HepG2 (cell line): ENCODE measurements around the gene RPS14. TPM values are rescaled to one million over a fixed set of nuclear protein-coding genes. Genes with fewer than 3 reads are reported as not detected.

Experiments
- ATF7-NPFF ChIP-seq: sonication (generic); formaldehyde crosslinking; IDR thresholded peaks from 2 replicates; pipeline ENCODE4 v1.8.1; 2023; ENCODE audit warnings: mild to moderate bottlenecking, low read depth, missing genetic modification reagents, moderate library complexity
- HNRNPLL ChIP-seq: fragments of 200-400 bp; formaldehyde crosslinking; IDR thresholded peaks from 2 replicates; pipeline ENCODE4 v1.6.1; 2017; ENCODE audit warnings: mild to moderate bottlenecking, low read depth, low read length; ENCODE audit not compliant: poor library complexity, severe bottlenecking
- HOXA7 ChIP-seq: sonication (generic); formaldehyde crosslinking; IDR thresholded peaks from 2 replicates; pipeline ENCODE4 v1.8.1; 2022; ENCODE audit warnings: mild to moderate bottlenecking, missing genetic modification reagents, moderate library complexity
- NAIF1 ChIP-seq: sonication (generic); formaldehyde crosslinking; IDR thresholded peaks from 2 replicates; pipeline ENCODE4 v1.5.0; 2020; ENCODE audit warnings: mild to moderate bottlenecking, missing genetic modification reagents, borderline replicate concordance
- PRMT3 ChIP-seq: sonication (generic); formaldehyde crosslinking; IDR thresholded peaks from 2 replicates; pipeline ENCODE4 v1.8.1; 2022; ENCODE audit warnings: low read depth, mild to moderate bottlenecking, moderate library complexity, missing genetic modification reagents, borderline replicate concordance
- RFXAP ChIP-seq: sonication (generic); formaldehyde crosslinking; IDR thresholded peaks from 2 replicates; pipeline ENCODE4 v1.4.0; 2020; ENCODE audit warnings: missing genetic modification reagents, borderline replicate concordance
- SMARCC2 ChIP-seq: fragments of 450-650 bp; IDR thresholded peaks from 2 replicates; pipeline ENCODE4 v1.6.1; 2017; ENCODE audit warnings: antibody characterized with exemption, mild to moderate bottlenecking
- ZBTB8A ChIP-seq: sonication (generic); formaldehyde crosslinking; IDR thresholded peaks from 2 replicates; pipeline ENCODE4 v1.4.0; 2020; ENCODE audit warnings: mild to moderate bottlenecking, low read depth, missing genetic modification reagents, borderline replicate concordance
- ZFP62 ChIP-seq: sonication (generic); formaldehyde crosslinking; IDR thresholded peaks from 2 replicates; pipeline ENCODE4 v1.4.0; 2020; ENCODE audit warnings: missing genetic modification reagents
- ZNF891 ChIP-seq: sonication (generic); formaldehyde crosslinking; IDR thresholded peaks from 2 replicates; pipeline ENCODE4 v1.5.0; 2020; ENCODE audit warnings: mild to moderate bottlenecking, missing genetic modification reagents
- ZSCAN20 ChIP-seq: sonication (generic); formaldehyde crosslinking; IDR thresholded peaks from 2 replicates; pipeline ENCODE4 v1.4.0; 2020; ENCODE audit warnings: missing genetic modification reagents, mild to moderate bottlenecking, borderline replicate concordance
- polyA plus RNA-seq, 8 experiments: library from polyadenylated mRNA; depleted of rRNA in 3 of 8; stranded (reverse) in 7 of 8; unstranded in 1 of 8; fragments of >200 nt; fragmentation: Illumina TruSeq in 4 of 8; extraction: Trizol in 4 of 8; gene quantifications; 2 replicates each; pipeline versions ENCODE4 v1.2.1 to v1.2.3, GENCODE V29; 2011 to 2016; ENCODE audit warnings: low read depth in 4 of 8, missing spikeins in 1 of 8, mixed read lengths in 1 of 8; ENCODE audit not compliant: insufficient read depth in 1 of 8
- total RNA-seq, 5 experiments: library from RNA; depleted of rRNA; stranded (reverse); fragments of >200 nt; fragmentation: Illumina TruSeq; extraction: Trizol; gene quantifications; 2 replicates each; pipeline ENCODE4 v1.2.3, GENCODE V29; 2016; ENCODE audit warnings: low read depth in 1 of 5
- TF ChIP-seq, protein P1 (sequence below): sonication (generic); formaldehyde crosslinking; IDR thresholded peaks from 2 replicates; pipeline ENCODE4 v1.5.1; 2020; ENCODE audit warnings: mild to moderate bottlenecking, missing genetic modification reagents
- TF ChIP-seq, protein P2 (sequence below): sonication (generic); formaldehyde crosslinking; IDR thresholded peaks from 2 replicates; pipeline ENCODE4 v1.9.0; 2022; ENCODE audit warnings: missing genetic modification reagents, mild to moderate bottlenecking, borderline replicate concordance
- TF ChIP-seq, protein P3 (sequence below): sonication (generic); formaldehyde crosslinking; IDR thresholded peaks from 2 replicates; pipeline ENCODE4 v1.8.1; 2023; ENCODE audit warnings: mild to moderate bottlenecking, moderate library complexity, missing genetic modification reagents
- TF ChIP-seq, protein P4 (sequence below): fragments of 450-650 bp; IDR thresholded peaks from 2 replicates; pipeline ENCODE4 v1.6.1; 2017; ENCODE audit warnings: mild to moderate bottlenecking
- TF ChIP-seq, protein P5 (sequence below): sonication (generic); formaldehyde crosslinking; IDR thresholded peaks from 2 replicates; pipeline ENCODE4 v1.4.0; 2020; ENCODE audit warnings: missing genetic modification reagents; ENCODE audit errors: not compliant biosample characterization
- TF ChIP-seq, protein P6 (sequence below): sonication (generic); formaldehyde crosslinking; IDR thresholded peaks from 2 replicates; pipeline ENCODE4 v1.4.0; 2020; ENCODE audit warnings: mild to moderate bottlenecking, missing genetic modification reagents

Gene RPS14
- total and polyA plus RNA-seq, 2 of the 13 experiments (the other 11 are each of a cell fraction or from before 2014, with no cell fraction given), result 2,116 to 3,295 TPM

DNA sequence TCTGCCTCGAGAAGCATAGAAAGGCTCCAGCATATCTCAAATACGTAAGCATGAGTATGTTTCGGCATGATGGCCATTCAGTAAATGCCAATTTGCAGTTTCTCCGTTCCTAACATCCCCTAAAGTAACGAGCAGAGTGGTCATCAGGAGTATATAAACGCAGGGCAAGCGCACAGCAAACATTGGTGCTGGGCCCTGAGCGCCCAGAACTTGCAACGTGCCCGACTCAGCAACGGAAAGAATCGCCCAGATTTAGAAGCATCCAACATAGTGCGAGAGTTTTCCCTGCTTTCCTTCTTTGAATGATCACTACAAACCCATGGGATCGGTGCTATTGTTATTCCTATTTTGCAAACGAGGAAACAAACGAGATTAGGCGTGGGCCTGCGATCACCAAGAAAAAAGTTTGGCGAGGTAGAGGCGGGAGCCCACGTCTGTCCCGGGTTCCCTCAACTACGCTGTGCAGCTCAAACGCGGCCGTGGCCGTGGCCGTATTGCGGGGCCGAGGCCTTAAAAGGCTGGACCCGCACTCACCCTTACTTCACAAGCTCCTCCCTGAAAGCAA is 505 bp downstream of the RPS14 start (continued):
- TF ChIP-seq RFXAP (CRISPR knock-in tag) (no peak), HNRNPLL (no peak), ZSCAN20 (CRISPR knock-in tag) (0 out of 2 replicates have a peak, but pooled peaks have one; percentile 19), SMARCC2 (no peak), HOXA7 (CRISPR knock-in tag) (no peak; the same call in 1 of the 2 replicates), ATF7-NPFF (CRISPR knock-in tag) (no peak), ZBTB8A (CRISPR knock-in tag) (0 out of 2 replicates have a peak, but pooled peaks have one; percentile 17), ZFP62 (CRISPR knock-in tag) (no peak), PRMT3 (CRISPR knock-in tag) (peak; percentile 45; the same call in 1 of the 2 replicates), ZNF891 (CRISPR knock-in tag) (no peak), NAIF1 (CRISPR knock-in tag) (no peak)
- TF ChIP-seq, protein P1, sequence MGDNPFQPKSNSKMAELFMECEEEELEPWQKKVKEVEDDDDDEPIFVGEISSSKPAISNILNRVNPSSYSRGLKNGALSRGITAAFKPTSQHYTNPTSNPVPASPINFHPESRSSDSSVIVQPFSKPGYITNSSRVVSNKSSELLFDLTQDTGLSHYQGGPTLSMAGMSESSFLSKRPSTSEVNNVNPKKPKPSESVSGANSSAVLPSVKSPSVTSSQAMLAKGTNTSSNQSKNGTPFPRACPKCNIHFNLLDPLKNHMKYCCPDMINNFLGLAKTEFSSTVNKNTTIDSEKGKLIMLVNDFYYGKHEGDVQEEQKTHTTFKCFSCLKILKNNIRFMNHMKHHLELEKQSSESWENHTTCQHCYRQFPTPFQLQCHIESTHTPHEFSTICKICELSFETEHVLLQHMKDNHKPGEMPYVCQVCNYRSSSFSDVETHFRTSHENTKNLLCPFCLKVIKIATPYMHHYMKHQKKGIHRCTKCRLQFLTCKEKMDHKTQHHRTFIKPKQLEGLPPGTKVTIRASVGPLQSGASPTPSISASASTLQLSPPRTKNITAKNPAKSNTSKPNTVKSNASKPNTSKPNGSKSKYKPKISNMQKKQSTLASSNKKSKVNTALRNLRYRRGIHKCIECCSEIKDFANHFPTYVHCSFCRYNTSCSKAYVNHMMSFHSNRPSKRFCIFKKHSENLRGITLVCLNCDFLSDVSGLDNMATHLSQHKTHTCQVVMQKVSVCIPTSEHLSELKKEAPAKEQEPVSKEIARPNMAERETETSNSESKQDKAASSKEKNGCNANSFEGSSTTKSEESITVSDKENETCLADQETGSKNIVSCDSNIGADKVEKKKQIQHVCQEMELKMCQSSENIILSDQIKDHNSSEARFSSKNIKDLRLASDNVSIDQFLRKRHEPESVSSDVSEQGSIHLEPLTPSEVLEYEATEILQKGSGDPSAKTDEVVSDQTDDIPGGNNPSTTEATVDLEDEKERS (CRISPR knock-in tag), result no peak
- TF ChIP-seq, protein P2, sequence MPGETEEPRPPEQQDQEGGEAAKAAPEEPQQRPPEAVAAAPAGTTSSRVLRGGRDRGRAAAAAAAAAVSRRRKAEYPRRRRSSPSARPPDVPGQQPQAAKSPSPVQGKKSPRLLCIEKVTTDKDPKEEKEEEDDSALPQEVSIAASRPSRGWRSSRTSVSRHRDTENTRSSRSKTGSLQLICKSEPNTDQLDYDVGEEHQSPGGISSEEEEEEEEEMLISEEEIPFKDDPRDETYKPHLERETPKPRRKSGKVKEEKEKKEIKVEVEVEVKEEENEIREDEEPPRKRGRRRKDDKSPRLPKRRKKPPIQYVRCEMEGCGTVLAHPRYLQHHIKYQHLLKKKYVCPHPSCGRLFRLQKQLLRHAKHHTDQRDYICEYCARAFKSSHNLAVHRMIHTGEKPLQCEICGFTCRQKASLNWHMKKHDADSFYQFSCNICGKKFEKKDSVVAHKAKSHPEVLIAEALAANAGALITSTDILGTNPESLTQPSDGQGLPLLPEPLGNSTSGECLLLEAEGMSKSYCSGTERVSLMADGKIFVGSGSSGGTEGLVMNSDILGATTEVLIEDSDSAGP (CRISPR knock-in tag), result no peak
- TF ChIP-seq, protein P3, sequence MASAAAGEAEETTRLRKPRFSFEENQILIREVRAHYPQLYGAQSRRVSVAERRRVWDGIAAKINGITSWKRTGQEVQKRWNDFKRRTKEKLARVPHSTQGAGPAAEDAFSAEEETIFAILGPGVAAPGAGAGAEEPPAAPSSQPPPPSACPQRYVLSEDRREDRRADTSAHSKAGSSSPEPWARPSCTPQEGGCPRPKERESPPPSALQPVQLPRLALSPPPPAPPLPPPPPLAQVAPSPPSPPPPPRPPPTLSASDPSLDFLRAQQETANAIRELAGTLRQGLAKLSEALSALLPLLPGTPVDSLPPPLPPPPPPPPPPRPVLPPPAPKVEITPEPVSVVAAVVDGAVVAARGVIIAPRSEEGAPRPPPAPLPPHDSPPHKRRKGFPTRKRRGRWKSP (CRISPR knock-in tag), result peak; percentile 39; the same call in 1 of the 2 replicates
- TF ChIP-seq, protein P4, sequence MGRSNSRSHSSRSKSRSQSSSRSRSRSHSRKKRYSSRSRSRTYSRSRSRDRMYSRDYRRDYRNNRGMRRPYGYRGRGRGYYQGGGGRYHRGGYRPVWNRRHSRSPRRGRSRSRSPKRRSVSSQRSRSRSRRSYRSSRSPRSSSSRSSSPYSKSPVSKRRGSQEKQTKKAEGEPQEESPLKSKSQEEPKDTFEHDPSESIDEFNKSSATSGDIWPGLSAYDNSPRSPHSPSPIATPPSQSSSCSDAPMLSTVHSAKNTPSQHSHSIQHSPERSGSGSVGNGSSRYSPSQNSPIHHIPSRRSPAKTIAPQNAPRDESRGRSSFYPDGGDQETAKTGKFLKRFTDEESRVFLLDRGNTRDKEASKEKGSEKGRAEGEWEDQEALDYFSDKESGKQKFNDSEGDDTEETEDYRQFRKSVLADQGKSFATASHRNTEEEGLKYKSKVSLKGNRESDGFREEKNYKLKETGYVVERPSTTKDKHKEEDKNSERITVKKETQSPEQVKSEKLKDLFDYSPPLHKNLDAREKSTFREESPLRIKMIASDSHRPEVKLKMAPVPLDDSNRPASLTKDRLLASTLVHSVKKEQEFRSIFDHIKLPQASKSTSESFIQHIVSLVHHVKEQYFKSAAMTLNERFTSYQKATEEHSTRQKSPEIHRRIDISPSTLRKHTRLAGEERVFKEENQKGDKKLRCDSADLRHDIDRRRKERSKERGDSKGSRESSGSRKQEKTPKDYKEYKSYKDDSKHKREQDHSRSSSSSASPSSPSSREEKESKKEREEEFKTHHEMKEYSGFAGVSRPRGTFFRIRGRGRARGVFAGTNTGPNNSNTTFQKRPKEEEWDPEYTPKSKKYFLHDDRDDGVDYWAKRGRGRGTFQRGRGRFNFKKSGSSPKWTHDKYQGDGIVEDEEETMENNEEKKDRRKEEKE, result no peak
- TF ChIP-seq, protein P5, sequence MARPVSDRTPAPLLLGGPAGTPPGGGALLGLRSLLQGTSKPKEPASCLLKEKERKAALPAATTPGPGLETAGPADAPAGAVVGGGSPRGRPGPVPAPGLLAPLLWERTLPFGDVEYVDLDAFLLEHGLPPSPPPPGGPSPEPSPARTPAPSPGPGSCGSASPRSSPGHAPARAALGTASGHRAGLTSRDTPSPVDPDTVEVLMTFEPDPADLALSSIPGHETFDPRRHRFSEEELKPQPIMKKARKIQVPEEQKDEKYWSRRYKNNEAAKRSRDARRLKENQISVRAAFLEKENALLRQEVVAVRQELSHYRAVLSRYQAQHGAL, result peak; percentile 18
- TF ChIP-seq, protein P6, sequence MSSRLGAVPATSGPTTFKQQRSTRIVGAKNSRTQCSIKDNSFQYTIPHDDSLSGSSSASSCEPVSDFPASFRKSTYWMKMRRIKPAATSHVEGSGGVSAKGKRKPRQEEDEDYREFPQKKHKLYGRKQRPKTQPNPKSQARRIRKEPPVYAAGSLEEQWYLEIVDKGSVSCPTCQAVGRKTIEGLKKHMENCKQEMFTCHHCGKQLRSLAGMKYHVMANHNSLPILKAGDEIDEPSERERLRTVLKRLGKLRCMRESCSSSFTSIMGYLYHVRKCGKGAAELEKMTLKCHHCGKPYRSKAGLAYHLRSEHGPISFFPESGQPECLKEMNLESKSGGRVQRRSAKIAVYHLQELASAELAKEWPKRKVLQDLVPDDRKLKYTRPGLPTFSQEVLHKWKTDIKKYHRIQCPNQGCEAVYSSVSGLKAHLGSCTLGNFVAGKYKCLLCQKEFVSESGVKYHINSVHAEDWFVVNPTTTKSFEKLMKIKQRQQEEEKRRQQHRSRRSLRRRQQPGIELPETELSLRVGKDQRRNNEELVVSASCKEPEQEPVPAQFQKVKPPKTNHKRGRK, result no peak
